ENCODE data around the gene EP400.
"Not testable (repeated sequence)": the region's sequence is repeated elsewhere in the genome, so short reads cannot be mapped to it uniquely, and the experiment has no call there.

Gene EP400

DNA sequence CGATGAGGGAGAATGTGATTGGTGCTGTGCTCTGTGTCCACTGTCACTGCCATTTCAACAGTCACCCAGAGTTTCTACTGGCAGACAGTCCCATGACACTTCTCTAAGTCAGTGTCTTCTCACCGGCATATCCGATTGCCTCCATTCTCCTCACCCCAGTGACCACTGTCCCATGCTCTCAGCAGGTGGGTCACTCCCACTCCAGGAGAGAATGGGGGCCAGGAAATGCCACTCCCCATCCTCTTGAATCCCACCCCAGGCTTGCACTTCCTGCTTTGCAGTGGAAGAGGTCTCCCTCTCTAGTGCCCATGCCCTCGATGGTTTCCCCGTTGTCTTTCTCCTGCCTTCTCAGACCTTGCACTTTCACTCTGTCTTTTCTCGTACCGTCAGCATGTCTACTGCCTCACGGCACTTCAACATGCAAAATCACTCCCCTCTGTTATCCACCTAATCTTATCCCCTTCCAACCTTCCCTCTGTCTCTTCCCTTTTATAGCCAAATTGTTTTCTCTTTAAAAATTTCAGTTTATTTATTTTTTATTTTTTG, 2.2 kb upstream of the EP400 start:
- no peaks in the 10 kb centered on the region for H3K9me2 ChIP-seq (replicated peaks; ENCODE audit: control insufficient read depth, low read length)
- H3K4me1 ChIP-seq (ENCODE audit: control insufficient read depth, low read length) = peaks cover 8% of the 10 kb centered on the region
- H3K4me3 ChIP-seq (ENCODE audit: low read length) = no peak overlapping the region
- TF ChIP-seq, protein P1, sequence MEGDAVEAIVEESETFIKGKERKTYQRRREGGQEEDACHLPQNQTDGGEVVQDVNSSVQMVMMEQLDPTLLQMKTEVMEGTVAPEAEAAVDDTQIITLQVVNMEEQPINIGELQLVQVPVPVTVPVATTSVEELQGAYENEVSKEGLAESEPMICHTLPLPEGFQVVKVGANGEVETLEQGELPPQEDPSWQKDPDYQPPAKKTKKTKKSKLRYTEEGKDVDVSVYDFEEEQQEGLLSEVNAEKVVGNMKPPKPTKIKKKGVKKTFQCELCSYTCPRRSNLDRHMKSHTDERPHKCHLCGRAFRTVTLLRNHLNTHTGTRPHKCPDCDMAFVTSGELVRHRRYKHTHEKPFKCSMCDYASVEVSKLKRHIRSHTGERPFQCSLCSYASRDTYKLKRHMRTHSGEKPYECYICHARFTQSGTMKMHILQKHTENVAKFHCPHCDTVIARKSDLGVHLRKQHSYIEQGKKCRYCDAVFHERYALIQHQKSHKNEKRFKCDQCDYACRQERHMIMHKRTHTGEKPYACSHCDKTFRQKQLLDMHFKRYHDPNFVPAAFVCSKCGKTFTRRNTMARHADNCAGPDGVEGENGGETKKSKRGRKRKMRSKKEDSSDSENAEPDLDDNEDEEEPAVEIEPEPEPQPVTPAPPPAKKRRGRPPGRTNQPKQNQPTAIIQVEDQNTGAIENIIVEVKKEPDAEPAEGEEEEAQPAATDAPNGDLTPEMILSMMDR (IDR thresholded peaks at IDR 0.05; ENCODE audit: low read depth, low read length, poor library complexity, severe bottlenecking) = no peak
- no peak for TF ChIP-seq EZH2phosphoT487 (IDR thresholded peaks at IDR 0.05; ENCODE audit: borderline replicate concordance, low read length)
- H3K27ac ChIP-seq (ENCODE audit: low read depth, low read length) = no peak overlapping the region
- no peak overlapping the region for H3K4me2 ChIP-seq (ENCODE audit: low read length)
- H3K79me2 ChIP-seq (ENCODE audit: control insufficient read depth, low read length) = peaks cover 27% of the 10 kb centered on the region
- H4K20me1 ChIP-seq (ENCODE audit: control insufficient read depth, insufficient read depth, low read depth, low read length) = peaks cover 6% of the 10 kb centered on the region; the same call in 1 of the 2 replicates
- H3K36me3 ChIP-seq (ENCODE audit: control insufficient read depth, low read length) = peaks cover 23% of the 10 kb centered on the region
- H3K9me3 ChIP-seq (ENCODE audit: control insufficient read depth, insufficient read depth, low read length) = no peaks in the 10 kb centered on the region
- H3K27me3 ChIP-seq (ENCODE audit: control insufficient read depth, low read length) = no peaks in the 10 kb centered on the region
- H3F3A ChIP-seq (ENCODE audit: control insufficient read depth, insufficient read depth) = peaks cover 13% of the 10 kb centered on the region

DNA sequence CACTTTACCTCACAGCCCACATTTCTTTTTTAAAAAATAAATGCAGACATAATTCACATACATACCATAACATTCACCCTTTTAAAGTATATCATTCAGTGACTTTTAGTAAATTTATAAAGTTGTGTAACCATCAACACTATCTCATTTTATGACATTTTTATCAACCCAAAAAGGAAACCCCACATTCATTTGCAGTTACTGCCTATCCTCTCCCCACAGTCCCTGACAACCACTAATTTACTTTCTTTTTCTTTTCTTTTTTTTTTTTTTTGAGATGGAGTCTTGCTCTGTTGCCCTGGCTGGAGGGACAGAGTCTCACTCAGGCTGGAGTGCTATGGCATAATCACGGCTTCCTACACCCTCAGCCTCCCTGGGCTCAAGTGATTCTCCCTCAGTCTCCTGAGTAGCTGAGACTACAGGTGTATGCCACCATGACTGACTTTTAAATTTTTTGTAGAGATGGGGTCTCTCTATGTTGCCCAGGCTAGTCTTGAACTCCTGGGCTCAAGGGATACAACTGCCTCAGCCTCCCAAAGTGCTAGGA, 1.5 kb upstream of the EP400 start:
- peaks cover 34% of the 10 kb centered on the region for H3K79me2 ChIP-seq (ENCODE audit: control insufficient read depth, low read length)
- H3K27me3 ChIP-seq (ENCODE audit: control insufficient read depth, low read length) = no peaks in the 10 kb centered on the region
- peaks cover 13% of the 10 kb centered on the region for H3F3A ChIP-seq (ENCODE audit: control insufficient read depth, insufficient read depth)
- no peaks in the 10 kb centered on the region for H3K9me2 ChIP-seq (replicated peaks; ENCODE audit: control insufficient read depth, low read length)
- TF ChIP-seq, protein P1 (IDR thresholded peaks at IDR 0.05; ENCODE audit: low read depth, low read length, poor library complexity, severe bottlenecking) = no peak
- TF ChIP-seq EZH2phosphoT487 (IDR thresholded peaks at IDR 0.05; ENCODE audit: borderline replicate concordance, low read length) = no peak
- H3K4me3 ChIP-seq (ENCODE audit: low read length) = no peak overlapping the region
- H3K27ac ChIP-seq (ENCODE audit: low read depth, low read length) = no peak overlapping the region
- no peak overlapping the region for H3K4me2 ChIP-seq (ENCODE audit: low read length)
- H3K36me3 ChIP-seq (ENCODE audit: control insufficient read depth, low read length) = peaks cover 20% of the 10 kb centered on the region
- H4K20me1 ChIP-seq (ENCODE audit: control insufficient read depth, insufficient read depth, low read depth, low read length) = peaks cover 11% of the 10 kb centered on the region; the same call in 1 of the 2 replicates
- peaks cover 8% of the 10 kb centered on the region for H3K4me1 ChIP-seq (ENCODE audit: control insufficient read depth, low read length)
- H3K9me3 ChIP-seq (ENCODE audit: control insufficient read depth, insufficient read depth, low read length) = no peaks in the 10 kb centered on the region

DNA sequence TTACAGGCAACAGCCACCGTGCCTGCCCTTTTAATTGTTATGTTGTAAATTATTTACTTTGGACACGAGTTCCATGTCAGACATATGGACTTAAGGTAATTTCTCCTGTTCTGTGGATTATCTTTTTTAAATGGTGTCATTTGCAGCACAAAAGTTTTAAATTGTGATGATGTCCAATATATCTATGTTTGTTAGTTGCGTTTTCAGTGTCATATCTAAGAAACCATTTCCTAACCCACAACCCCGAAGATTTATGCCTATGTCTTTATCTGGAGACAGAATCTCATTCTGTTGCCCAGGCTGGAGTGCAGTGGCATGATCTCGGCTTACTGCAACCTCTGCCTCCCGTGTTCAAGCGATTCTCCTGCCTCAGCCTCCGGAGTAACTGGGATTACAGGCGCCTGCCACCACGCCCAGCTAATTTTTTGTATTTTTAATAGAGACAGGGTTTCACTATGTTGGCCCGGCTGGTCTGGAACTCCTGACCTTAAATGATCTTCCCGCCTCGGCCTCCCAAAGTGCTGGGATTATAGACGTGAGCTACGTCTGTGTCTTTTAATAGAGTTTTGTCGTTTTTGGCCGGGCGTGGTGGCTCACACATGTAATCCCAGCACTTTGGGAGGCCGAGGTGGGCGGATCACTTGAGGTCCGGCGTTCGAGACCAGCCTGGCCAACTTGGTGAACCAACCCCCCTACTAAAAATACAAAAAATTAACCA, 870 bp upstream of the EP400 start:
- H3K27ac ChIP-seq (ENCODE audit: low read depth, low read length); H3K27me3 ChIP-seq (ENCODE audit: control insufficient read depth, low read length); H3K4me1 ChIP-seq (ENCODE audit: control insufficient read depth, low read length); H3K9me2 ChIP-seq (replicated peaks; ENCODE audit: control insufficient read depth, low read length); H3K9me3 ChIP-seq (ENCODE audit: control insufficient read depth, insufficient read depth, low read length): not testable (repeated sequence)
- peaks cover 40% of the 10 kb centered on the region for H3K79me2 ChIP-seq (ENCODE audit: control insufficient read depth, low read length)
- H3K36me3 ChIP-seq (ENCODE audit: control insufficient read depth, low read length) = peaks cover 14% of the 10 kb centered on the region
- H3K4me2 ChIP-seq (ENCODE audit: low read length) = peak overlapping the region; percentile 88
- peaks cover 13% of the 10 kb centered on the region for H3F3A ChIP-seq (ENCODE audit: control insufficient read depth, insufficient read depth)
- H3K4me3 ChIP-seq (ENCODE audit: low read length) = peak overlapping the region; percentile 79
- peaks cover 11% of the 10 kb centered on the region; the same call in 1 of the 2 replicates for H4K20me1 ChIP-seq (ENCODE audit: control insufficient read depth, insufficient read depth, low read depth, low read length)
